Urothelium cell line (cell line): ENCODE results near the gene PPP2R3C.
"Not testable (repeated sequence)": the region's sequence is repeated elsewhere in the genome, so short reads cannot be mapped to it uniquely, and the experiment has no call there.

Experiments used
- DNase-seq: peaks from one replicate; pipeline ENCODE4 v3.0.0; 2011; ENCODE audit warnings: low spot score, mixed read lengths
- FAIRE-seq: peaks from 2 replicates; lab custom pipeline; 2011; peaks lifted over from hg19 to GRCh38; lab: Jason Lieb, UNC

PPP2R3C gene

GRCh38 chr14:35133542-35134328 lies 11.9 kb upstream of the PPP2R3C start:
- DNase-seq (no peak), FAIRE-seq (no peak)

GRCh38 chr14:35124127-35124526 lies 2.3 kb upstream of the PPP2R3C start:
- no peak for FAIRE-seq
- DNase-seq, result no peak

GRCh38 chr14:35123388-35123703 lies 1.6 kb upstream of the PPP2R3C start:
- no peak for DNase-seq
- FAIRE-seq, result no peak

- FAIRE-seq, result no peak
- DNase-seq, result peak; percentile 25
Measured at GRCh38 chr14:35122696-35123387, 1.1 kb upstream of the PPP2R3C start.

- FAIRE-seq, result no peak
Measured at GRCh38 chr14:35121026-35121886, 534 bp downstream of the PPP2R3C start.

GRCh38 chr14:35117112-35117511 lies 4.7 kb downstream of the PPP2R3C start:
- no peak for DNase-seq
- no peak for FAIRE-seq

More at GRCh38 chr14:35121026-35121886, 534 bp downstream of the PPP2R3C start:
- no peak for DNase-seq

- DNase-seq, result no peak
- no peak for FAIRE-seq
Measured at GRCh38 chr14:35116242-35116641, 5.5 kb downstream of the PPP2R3C start.

- DNase-seq (no peak), FAIRE-seq (no peak)
Measured at GRCh38 chr14:35114036-35114435, 7.8 kb downstream of the PPP2R3C start.

- FAIRE-seq, result no peak
Measured at GRCh38 chr14:35113308-35113950, 8.4 kb downstream of the PPP2R3C start.

GRCh38 chr14:35112641-35113040 lies 9.1 kb downstream of the PPP2R3C start:
- FAIRE-seq, result no peak

More at GRCh38 chr14:35113308-35113950, 8.4 kb downstream of the PPP2R3C start:
- no peak for DNase-seq

GRCh38 chr14:35107866-35108265 lies 13.9 kb downstream of the PPP2R3C start:
- FAIRE-seq (no peak), DNase-seq (no peak)

More at GRCh38 chr14:35112641-35113040, 9.1 kb downstream of the PPP2R3C start:
- DNase-seq, result no peak

- FAIRE-seq, DNase-seq: not testable (repeated sequence)
Measured at GRCh38 chr14:35094645-35095044, 27.1 kb downstream of the PPP2R3C start.

GRCh38 chr14:35088514-35088913 lies 33.3 kb downstream of the PPP2R3C start:
- FAIRE-seq (no peak), DNase-seq (no peak)

GRCh38 chr14:35085441-35085840 lies 36.3 kb downstream of the PPP2R3C start:
- DNase-seq (no peak), FAIRE-seq (no peak)

GRCh38 chr14:35083530-35084150 lies 38.1 kb downstream of the PPP2R3C start:
- FAIRE-seq (no peak), DNase-seq (no peak)

- no peak for FAIRE-seq
- no peak for DNase-seq
Measured at GRCh38 chr14:35079742-35080141, 42.0 kb downstream of the PPP2R3C start.

GRCh38 chr14:35078082-35078481 lies 43.7 kb downstream of the PPP2R3C start:
- DNase-seq (no peak), FAIRE-seq (no peak)

- FAIRE-seq (no peak), DNase-seq (no peak)
Measured at GRCh38 chr14:35073486-35073885, 48.3 kb downstream of the PPP2R3C start.

GRCh38 chr14:35072226-35072625 lies 49.6 kb downstream of the PPP2R3C start:
- DNase-seq (no peak), FAIRE-seq (no peak)

- no peak for FAIRE-seq
- DNase-seq, result no peak
Measured at GRCh38 chr14:35068238-35069012, 53.4 kb downstream of the PPP2R3C start.
